PC-9 (cell line): ENCODE measurements around the gene TGIF2. TPM values are rescaled to one million over a fixed set of nuclear protein-coding genes. Genes with fewer than 3 reads are reported as not detected.

Experiments used
- BruUV-seq: library from RNA; stranded (reverse); fragments of 400-500 nt; replicated peaks from 2 replicates; lab custom pipeline; 2021; lab: Mats Ljungman, UMichigan
- CTCF ChIA-PET: fragments of 300-600 bp; sonication (Branson Sonifier 250); formaldehyde crosslinking; loops from one replicate; lab custom pipeline; 2022; ENCODE audit warnings: antibody characterized with exemption; lab: Charles Lee
- POLR2A ChIA-PET: fragments of 300-600 bp; sonication (Branson Sonifier 250); formaldehyde crosslinking; loops from one replicate; lab custom pipeline; 2022; ENCODE audit warnings: antibody characterized with exemption; ENCODE audit not compliant: unreplicated experiment; lab: Charles Lee
- DNase-seq, 2 experiments: peaks; one replicate each; pipeline versions ENCODE4 v3.0.0 to v3.0.0-alpha.2; 2015 to 2022; ENCODE audit warnings: mixed read lengths in 1 of 2
- H2AFZ ChIP-seq: fragments of 200-600 bp; sonication (generic); 2 replicates; pipeline ENCODE4 v1.8.1; 2017; ENCODE audit warnings: antibody characterized with exemption
- H3F3A ChIP-seq: fragments of 200-600 bp; sonication (generic); 2 replicates; pipeline ENCODE4 v1.8.1; 2017; ENCODE audit warnings: antibody characterized with exemption, mild to moderate bottlenecking, low read depth; ENCODE audit not compliant: insufficient read depth
- H3K27ac ChIP-seq: fragments of 200-600 bp; sonication (generic); 2 replicates; pipeline ENCODE4 v1.6.1; 2016; ENCODE audit warnings: mixed run types
- H3K27me3 ChIP-seq: fragments of 200-600 bp; sonication (generic); 2 replicates; pipeline ENCODE4 v1.6.1; 2016; ENCODE audit warnings: low read depth, mixed run types; ENCODE audit not compliant: insufficient read depth
- H3K36me3 ChIP-seq: fragments of 200-600 bp; sonication (generic); 2 replicates; pipeline ENCODE4 v1.6.1; 2016; ENCODE audit warnings: low read depth, mixed run types
- H3K4me1 ChIP-seq: fragments of 200-600 bp; sonication (generic); replicated peaks from 2 replicates; pipeline ENCODE4 v1.6.1; 2016; ENCODE audit warnings: mixed run types; ENCODE audit not compliant: insufficient read depth
- H3K4me2 ChIP-seq: fragments of 200-600 bp; sonication (generic); 2 replicates; pipeline ENCODE4 v1.6.1; 2017; ENCODE audit warnings: mixed run types
- H3K4me3 ChIP-seq: fragments of 200-600 bp; sonication (generic); 2 replicates; pipeline ENCODE4 v1.6.1; 2016; ENCODE audit warnings: mixed run types
- H3K79me2 ChIP-seq: fragments of 200-600 bp; sonication (generic); 2 replicates; pipeline ENCODE4 v1.6.1; 2017; ENCODE audit warnings: low read depth, mixed run types
- H3K9me2 ChIP-seq: fragments of 200-600 bp; sonication (generic); 2 replicates; pipeline ENCODE4 v1.8.1; 2017; ENCODE audit warnings: mild to moderate bottlenecking; ENCODE audit not compliant: insufficient read depth
- H3K9me3 ChIP-seq: fragments of 200-600 bp; sonication (generic); 2 replicates; pipeline ENCODE4 v1.8.1; 2016; ENCODE audit warnings: low read depth; ENCODE audit not compliant: insufficient read depth
- H4K20me1 ChIP-seq: fragments of 200-600 bp; sonication (generic); 2 replicates; pipeline ENCODE4 v1.8.1; 2017; ENCODE audit not compliant: insufficient read depth
- CTCF ChIP-seq: fragments of 200-600 bp; sonication (generic); conservative IDR thresholded peaks from 2 replicates; pipeline ENCODE4 v1.6.1; 2017; ENCODE audit warnings: mixed run types, antibody characterized with exemption, mild to moderate bottlenecking, moderate library complexity
- EZH2 ChIP-seq: fragments of 200-600 bp; sonication (generic); IDR thresholded peaks from 2 replicates; pipeline ENCODE4 v1.8.0; 2017; ENCODE audit warnings: antibody characterized with exemption, low read depth
- intact Hi-C: fragments of 100-400 bp; cut with micrococcal nuclease; formaldehyde crosslinking; loops from one replicate; pipeline ENCODE4 v1.10.0; 2022; ENCODE audit not compliant: unreplicated experiment
- total RNA-seq: library from RNA; stranded (reverse); gene quantifications from 2 replicates; pipeline ENCODE4 v1.2.3, GENCODE V29; 2021

TGIF2 gene
- total RNA-seq, 1 experiment from 2014 or later, result 18.3 TPM

- Histone ChIP-seq H2AFZ (no peak overlapping the region), H3K36me3 (no peaks in the 10 kb centered on the region), H3K9me2 (no peaks in the 10 kb centered on the region), H3K27ac (no peak overlapping the region), H4K20me1 (peaks cover 4% of the 10 kb centered on the region; the same call in 1 of the 2 replicates), H3K4me3 (no peak overlapping the region), H3K4me2 (no peak overlapping the region), H3K4me1 (peaks cover 18% of the 10 kb centered on the region), H3K27me3 (no peaks in the 10 kb centered on the region), H3F3A (peaks cover 12% of the 10 kb centered on the region; the same call in 1 of the 2 replicates), H3K9me3 (no peaks in the 10 kb centered on the region), H3K79me2 (no peaks in the 10 kb centered on the region)
- intact Hi-C loops, result no loop called here
- DNase-seq, result no peak
- no peak for TF ChIP-seq EZH2
- POLR2A ChIA-PET, result no interaction called here
- BruUV-seq, result no TSS peak
- CTCF ChIA-PET, result no interaction called here
These were observed 8.9 kb downstream of the TGIF2 start for GRCh38 chr20:36582322-36582721.

- Histone ChIP-seq H2AFZ (no peak overlapping the region), H3K4me3 (no peak overlapping the region), H3F3A (peaks cover 12% of the 10 kb centered on the region; the same call in 1 of the 2 replicates), H3K9me3 (no peaks in the 10 kb centered on the region), H3K9me2 (no peaks in the 10 kb centered on the region), H3K4me1 (peaks cover 18% of the 10 kb centered on the region), H3K27me3 (no peaks in the 10 kb centered on the region), H3K36me3 (no peaks in the 10 kb centered on the region), H3K27ac (no peak overlapping the region), H4K20me1 (peaks cover 4% of the 10 kb centered on the region; the same call in 1 of the 2 replicates), H3K79me2 (no peaks in the 10 kb centered on the region), H3K4me2 (no peak overlapping the region)
- no peak for TF ChIP-seq CTCF
- no TSS peak for BruUV-seq
- no peak for DNase-seq
- ChIA-PET POLR2A (no interaction called here), CTCF (interaction anchor here (0.7 kb wide), 1 partner anchor 629 kb away, joined by 3 read pairs; the partner anchor contains the start of gene SCAND1)
- intact Hi-C loops, result no loop called here
These were observed 9.4 kb downstream of the TGIF2 start for GRCh38 chr20:36582821-36583220.

GRCh38 chr20:36584018-36584481, 10.7 kb downstream of the TGIF2 start:
- ChIA-PET POLR2A (no interaction called here), CTCF (no interaction called here)
- no peaks in the 10 kb centered on the region for H3K36me3 ChIP-seq
- BruUV-seq, result no TSS peak
- no peaks in the 10 kb centered on the region for H3K9me3 ChIP-seq
- no peak overlapping the region for H3K4me2 ChIP-seq
- no peak for DNase-seq
- H3K9me2 ChIP-seq, result no peaks in the 10 kb centered on the region
- peaks cover 18% of the 10 kb centered on the region for H3K4me1 ChIP-seq
- H4K20me1 ChIP-seq, result no peaks in the 10 kb centered on the region
- intact Hi-C loops, result no loop called here
- H3K27ac ChIP-seq, result no peak overlapping the region
- peaks cover 12% of the 10 kb centered on the region; the same call in 1 of the 2 replicates for H3F3A ChIP-seq
- H2AFZ ChIP-seq, result no peak overlapping the region
- H3K4me3 ChIP-seq, result no peak overlapping the region
- TF ChIP-seq EZH2, result no peak
- TF ChIP-seq CTCF, result no peak
- H3K79me2 ChIP-seq, result no peaks in the 10 kb centered on the region
- H3K27me3 ChIP-seq, result no peaks in the 10 kb centered on the region
